ENCODE measurements around the gene HGD. TPM values are rescaled to one million over a fixed set of nuclear protein-coding genes. Genes with fewer than 3 reads are reported as not detected.

HGD gene
- total RNA-seq, 1 experiment from 2014 or later = 0.33 TPM

- H2BK12ac ChIP-seq (ENCODE audit: insufficient read length, low read depth, low read length) = no peak overlapping the region
- H3K4me1 ChIP-seq (ENCODE audit: insufficient read depth, low read length) = no peaks in the 10 kb centered on the region
- H3K9me3 ChIP-seq (ENCODE audit: control insufficient read depth, low read depth, low read length) = no peaks in the 10 kb centered on the region
- no peak overlapping the region for H3K56ac ChIP-seq (ENCODE audit: insufficient read length, low read depth, low read length)
- H2AK5ac ChIP-seq (ENCODE audit: insufficient read length, low read length) = no peak overlapping the region
- no peak overlapping the region for H2BK5ac ChIP-seq (ENCODE audit: insufficient read length, low read length)
- H3K4ac ChIP-seq (ENCODE audit: low read depth, low read length) = no peak overlapping the region
- no peak overlapping the region for H2BK120ac ChIP-seq (ENCODE audit: low read depth, low read length, poor library complexity, severe bottlenecking)
- no peak overlapping the region for H4K91ac ChIP-seq (ENCODE audit: insufficient read length, low read depth, low read length)
- TF ChIP-seq CTCF (conservative IDR thresholded peaks at IDR 0.05) = no peak
- H3K18ac ChIP-seq (ENCODE audit: insufficient read length, low read depth, low read length) = no peak overlapping the region
- H3K4me2 ChIP-seq (ENCODE audit: insufficient read depth, insufficient read length, low read length) = no peak overlapping the region
- DNase-seq = no peak
- no peaks in the 10 kb centered on the region for H3K23me2 ChIP-seq (ENCODE audit: insufficient read length, low read depth, low read length, poor library complexity, severe bottlenecking)
- H2BK15ac ChIP-seq (ENCODE audit: low read depth, low read length) = no peak overlapping the region
- no peak overlapping the region for H3K27ac Mint-ChIP-seq
- no peak overlapping the region for H2AFZ ChIP-seq (ENCODE audit: low read length)
- no peak overlapping the region for H3K23ac ChIP-seq (ENCODE audit: insufficient read length, low read depth, low read length)
- H3T11ph ChIP-seq (ENCODE audit: low read length) = no peak overlapping the region
- H3K9ac ChIP-seq (ENCODE audit: extremely low read depth, insufficient read length, low read length) = no peak overlapping the region
- H3K27me3 Mint-ChIP-seq (ENCODE audit: low read depth) = no peaks in the 10 kb centered on the region
- no peak overlapping the region for H4K8ac ChIP-seq (replicated peaks; ENCODE audit: insufficient read length, low read depth, low read length)
- no peaks in the 10 kb centered on the region for H3K9me3 Mint-ChIP-seq
- H3K4me1 Mint-ChIP-seq = peaks cover 3 to 5% of the 10 kb centered on the region in 2 experiments
- no peaks in the 10 kb centered on the region for H3K79me2 ChIP-seq (ENCODE audit: insufficient read depth, low read length)
- no peak overlapping the region for H3K14ac ChIP-seq (ENCODE audit: insufficient read depth, low read length)
- H4K20me1 ChIP-seq (ENCODE audit: control insufficient read depth, insufficient read depth, insufficient read length) = no peaks in the 10 kb centered on the region
- H3K79me1 ChIP-seq (ENCODE audit: insufficient read depth, low read depth, low read length, poor library complexity, severe bottlenecking) = no peaks in the 10 kb centered on the region
- peaks cover 6 to 23% (median 21%) of the 10 kb centered on the region in 3 experiments; a peak in 6 of 7 replicates for H3K36me3 Mint-ChIP-seq (ENCODE audit: insufficient read depth in 1 of 3, low read depth in 3 of 3)
- no peak overlapping the region for H4K5ac ChIP-seq (ENCODE audit: insufficient read length, low read depth, low read length)
- H3K4me3 Mint-ChIP-seq = no peak overlapping the region
- no peak overlapping the region for H2BK20ac ChIP-seq (ENCODE audit: low read depth, low read length, poor library complexity, severe bottlenecking)
- H3K27me3 ChIP-seq (ENCODE audit: insufficient read depth, low read length) = no peaks in the 10 kb centered on the region
- no peak overlapping the region for H3K27ac ChIP-seq (ENCODE audit: insufficient read length, low read depth, low read length)
Observed at GRCh38 chr3:120604382-120604781, 77.7 kb downstream of the HGD start.
